Hepatocyte (in vitro differentiated cells): Measurements from ENCODE around the gene PTGS1. TPM values are rescaled to one million over a fixed set of nuclear protein-coding genes. Genes with fewer than 3 reads are reported as not detected.

ENCODE experiments used
- DNase-seq: peaks from one replicate; pipeline ENCODE4 v3.0.0-alpha.2; 2016; ENCODE audit warnings: low spot score
- H2AFZ ChIP-seq: fragments of 200-600 bp; sonication (generic); 2 replicates; pipeline ENCODE4 v1.6.0; 2016; ENCODE audit warnings: antibody characterized with exemption, mild to moderate bottlenecking
- H3K27ac ChIP-seq: fragments of 200-600 bp; sonication (generic); 2 replicates; pipeline ENCODE4 v1.5.1; 2016; ENCODE audit warnings: mild to moderate bottlenecking
- H3K27me3 ChIP-seq: fragments of 200-600 bp; sonication (generic); 2 replicates; pipeline ENCODE4 v1.6.1; 2016
- H3K36me3 ChIP-seq: fragments of 200-600 bp; sonication (generic); replicated peaks from 2 replicates; pipeline ENCODE4 v1.5.1; 2016; ENCODE audit warnings: low read depth; ENCODE audit not compliant: insufficient read depth
- H3K4me1 ChIP-seq: fragments of 200-600 bp; sonication (generic); 2 replicates; pipeline ENCODE4 v1.5.1; 2016; ENCODE audit warnings: mild to moderate bottlenecking, moderate library complexity; ENCODE audit not compliant: insufficient read depth
- H3K4me2 ChIP-seq: fragments of 200-600 bp; sonication (generic); 2 replicates; pipeline ENCODE4 v1.6.0; 2016
- H3K4me3 ChIP-seq: fragments of 200-600 bp; sonication (generic); 2 replicates; pipeline ENCODE4 v1.5.1; 2016; ENCODE audit warnings: mild to moderate bottlenecking
- H3K79me2 ChIP-seq: fragments of 200-600 bp; sonication (generic); 2 replicates; pipeline ENCODE4 v1.6.0; 2017; ENCODE audit warnings: mild to moderate bottlenecking
- H3K9me2 ChIP-seq: fragments of 200-600 bp; sonication (generic); replicated peaks from 2 replicates; pipeline ENCODE4 v1.6.0; 2017; ENCODE audit warnings: mild to moderate bottlenecking; ENCODE audit not compliant: insufficient read depth
- H3K9me3 ChIP-seq: fragments of 200-600 bp; sonication (generic); 2 replicates; pipeline ENCODE4 v1.5.1; 2016; ENCODE audit warnings: low read depth, mild to moderate bottlenecking
- H4K20me1 ChIP-seq: fragments of 200-600 bp; sonication (generic); 2 replicates; pipeline ENCODE4 v1.6.0; 2016; ENCODE audit warnings: mild to moderate bottlenecking; ENCODE audit not compliant: insufficient read depth, poor library complexity, severe bottlenecking
- CTCF ChIP-seq: fragments of 200-600 bp; sonication (generic); IDR thresholded peaks from 2 replicates; pipeline ENCODE4 v1.5.1; 2016; ENCODE audit warnings: antibody characterized with exemption, mild to moderate bottlenecking; ENCODE audit not compliant: poor library complexity
- EZH2 ChIP-seq: fragments of 200-600 bp; sonication (generic); IDR thresholded peaks from 2 replicates; pipeline ENCODE4 v1.6.1; 2016; ENCODE audit warnings: antibody characterized with exemption, mild to moderate bottlenecking, borderline replicate concordance
- EZH2phosphoT487 ChIP-seq: fragments of 200-600 bp; sonication (generic); IDR thresholded peaks from one replicate; pipeline ENCODE4 v1.6.1; 2018; ENCODE audit warnings: antibody characterized with exemption, mild to moderate bottlenecking, low read depth, moderate library complexity; ENCODE audit not compliant: unreplicated experiment, severe bottlenecking
- WGBS: methylation state at CpG from one replicate; pipeline ENCODE4 v1.1.6; 2016; ENCODE audit warnings: low lambda C conversion rate; ENCODE audit errors: missing lambda C conversion rate; 5-methylcytosine and 5-hydroxymethylcytosine counted together
- polyA plus RNA-seq: library from polyadenylated mRNA; unstranded; fragments of >200 nt; fragmentation: Nextera tagmentation; extraction: Ambion mirVana; gene quantifications from 2 replicates; pipeline ENCODE4 v1.2.1, GENCODE V29; 2016
- total RNA-seq: library from RNA; depleted of rRNA; stranded (reverse); fragments of >200 nt; gene quantifications from 2 replicates; pipeline ENCODE4 v1.2.3, GENCODE V29; 2014

PTGS1 gene
- total and polyA plus RNA-seq, 2 experiments from 2014 or later: 4.2 to 7.3 TPM

DNA sequence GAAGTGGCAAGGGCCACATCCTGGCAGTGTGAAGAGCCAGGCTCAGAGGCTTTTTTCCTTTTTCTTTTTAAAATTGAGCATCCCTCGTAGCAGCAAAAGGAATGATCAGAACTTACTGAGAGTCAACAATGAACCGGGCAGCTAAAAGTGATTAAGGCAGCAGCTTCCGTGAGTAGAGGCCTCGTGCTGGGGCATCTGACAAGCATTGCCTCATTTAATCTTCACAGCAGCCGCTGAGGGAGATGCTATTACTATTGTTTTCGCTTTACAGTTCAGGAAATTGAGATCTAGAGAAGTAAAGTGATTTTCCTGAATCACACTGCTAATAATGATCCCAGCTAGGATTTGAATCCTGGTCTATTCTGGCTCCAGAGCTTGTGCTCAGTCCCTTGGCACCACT lies 30.7 kb upstream of the PTGS1 start:
- no peak overlapping the region for H3K27ac ChIP-seq
- H3K9me2 ChIP-seq: no peaks in the 10 kb centered on the region
- H3K36me3 ChIP-seq: no peaks in the 10 kb centered on the region
- no peak for DNase-seq
- no peaks in the 10 kb centered on the region for H4K20me1 ChIP-seq
- TF ChIP-seq EZH2 (no peak), EZH2phosphoT487 (no peak), CTCF (no peak)
- peaks cover 42% of the 10 kb centered on the region for H3K27me3 ChIP-seq
- no peak overlapping the region for H3K4me2 ChIP-seq
- 71% methylated on average over 6 of the region's 6 CpGs for WGBS
- H3K79me2 ChIP-seq: no peaks in the 10 kb centered on the region
- H3K4me3 ChIP-seq: no peak overlapping the region
- H3K9me3 ChIP-seq: no peaks in the 10 kb centered on the region
- no peak overlapping the region for H2AFZ ChIP-seq
- no peaks in the 10 kb centered on the region for H3K4me1 ChIP-seq

DNA sequence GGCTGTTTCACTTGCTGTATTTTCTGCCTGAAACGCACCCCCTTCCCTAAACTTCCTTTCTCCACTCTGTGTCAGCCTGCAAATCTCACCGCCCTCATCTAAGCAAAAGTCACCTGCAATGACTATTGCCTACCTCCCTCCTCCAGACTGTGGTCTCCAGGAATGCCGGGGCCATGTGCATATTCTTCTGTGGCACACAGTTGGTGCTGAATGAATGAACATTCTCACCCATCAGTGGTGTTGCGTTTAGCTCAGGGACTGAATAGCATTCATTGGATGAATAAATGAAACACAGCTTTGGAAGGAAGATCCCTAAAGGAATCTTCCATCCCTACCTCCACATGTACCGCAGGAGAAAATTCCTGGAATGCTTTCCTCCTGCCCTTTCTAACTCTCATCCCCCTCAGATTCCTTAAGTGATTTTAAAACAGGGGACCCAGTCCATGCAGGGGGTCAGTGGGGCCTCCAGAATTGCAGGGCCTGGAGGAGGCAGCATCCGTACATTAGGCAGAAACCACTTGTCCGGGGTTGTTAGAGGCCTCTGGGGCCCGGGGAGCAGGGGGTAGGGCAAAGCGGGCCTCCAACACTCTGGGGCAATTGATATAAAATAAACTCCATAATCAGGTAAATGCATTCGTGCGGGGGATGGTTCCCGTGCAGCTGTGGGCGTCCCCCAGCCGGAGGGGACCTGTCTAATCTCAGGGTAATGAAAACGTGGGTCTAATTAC lies 28.3 kb upstream of the PTGS1 start:
- H3K9me2 ChIP-seq: no peaks in the 10 kb centered on the region
- no peak for DNase-seq
- H3K4me1 ChIP-seq: peaks cover 9% of the 10 kb centered on the region
- H3K79me2 ChIP-seq: no peaks in the 10 kb centered on the region
- H3K4me2 ChIP-seq: no peak overlapping the region
- H3K9me3 ChIP-seq: no peaks in the 10 kb centered on the region
- H2AFZ ChIP-seq: no peak overlapping the region
- no peak overlapping the region for H3K4me3 ChIP-seq
- TF ChIP-seq EZH2phosphoT487: no peak
- no peak for TF ChIP-seq EZH2
- no peak for TF ChIP-seq CTCF
- H3K27ac ChIP-seq: no peak overlapping the region
- 72% methylated on average over 15 of the region's 15 CpGs for WGBS
- no peaks in the 10 kb centered on the region for H4K20me1 ChIP-seq
- peaks cover 36% of the 10 kb centered on the region for H3K27me3 ChIP-seq
- H3K36me3 ChIP-seq: no peaks in the 10 kb centered on the region

DNA sequence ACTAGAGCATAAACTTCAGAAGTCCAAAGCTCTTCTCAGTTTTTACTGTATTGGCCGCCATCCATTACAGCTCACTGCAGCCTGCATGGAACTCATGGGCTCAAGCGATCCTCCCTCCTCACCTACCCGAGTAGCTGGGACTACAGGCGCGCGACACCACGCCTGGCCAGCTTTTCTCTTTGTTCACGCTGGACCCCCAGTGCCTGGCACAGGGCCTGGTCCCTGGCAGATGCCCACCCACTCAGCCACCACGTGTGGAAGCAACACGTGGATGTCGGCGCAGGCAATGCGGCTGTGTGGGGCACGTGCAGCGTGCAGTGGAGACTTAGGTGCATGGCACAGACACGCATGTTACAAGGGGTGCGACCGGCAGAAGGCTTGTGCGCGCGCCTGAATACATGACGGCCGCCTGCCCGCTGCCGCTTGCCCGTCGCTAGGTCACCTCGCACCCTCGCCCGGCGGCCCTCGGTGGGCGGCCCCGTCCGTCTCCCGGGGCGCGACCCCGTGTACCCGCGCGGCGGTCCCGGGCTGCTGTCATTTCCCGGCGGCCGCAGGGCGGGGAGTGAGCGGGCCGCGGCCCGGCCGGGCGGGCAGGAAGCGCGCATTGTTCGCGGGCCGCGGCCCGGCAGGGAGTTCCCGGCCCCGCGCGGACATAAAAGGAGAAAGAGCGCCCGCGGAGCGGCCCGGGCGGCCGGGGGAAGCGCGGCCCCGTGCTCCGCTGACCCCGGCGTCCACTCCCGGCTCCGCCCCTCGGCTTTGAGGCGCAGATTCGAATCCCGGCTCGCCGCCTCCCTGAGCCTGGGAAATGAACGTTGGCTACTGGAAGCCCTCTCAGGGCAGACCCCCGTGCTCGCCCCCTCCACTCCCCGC lies 24.1 kb upstream of the PTGS1 start:
- Histone ChIP-seq H3K27me3 (peaks cover 31% of the 10 kb centered on the region), H3K27ac (no peak overlapping the region)
- WGBS: 2% methylated on average over 83 of the region's 90 CpGs

More for the DNA sequence above, 24.1 kb upstream of the PTGS1 start:
- peaks cover 12% of the 10 kb centered on the region for H3K4me1 ChIP-seq
- peak; percentile 22 for TF ChIP-seq EZH2
- TF ChIP-seq CTCF: no peak
- H3K9me2 ChIP-seq: no peaks in the 10 kb centered on the region
- peak overlapping the region; percentile 70 for H3K4me3 ChIP-seq
- H3K36me3 ChIP-seq: no peaks in the 10 kb centered on the region
- no peaks in the 10 kb centered on the region for H3K9me3 ChIP-seq
- no peaks in the 10 kb centered on the region for H4K20me1 ChIP-seq
- H3K4me2 ChIP-seq: peak overlapping the region; percentile 98
- no peaks in the 10 kb centered on the region for H3K79me2 ChIP-seq
- DNase-seq: peak; percentile 55
- H2AFZ ChIP-seq: peak overlapping the region; percentile 91
